Fibroblast of lung (primary cell): ENCODE data around the gene ETNPPL. TPM values are rescaled to one million over a fixed set of nuclear protein-coding genes. Genes with fewer than 3 reads are reported as not detected.

Experiments
- DNase-seq, 2 donors: peaks; one replicate each; pipeline versions ENCODE4 v3.0.0 to v3.0.0-alpha.2; 2010; ENCODE audit warnings: low read depth in 2 of 2
- H2AFZ ChIP-seq: 2 replicates; pipeline ENCODE4 v1.5.1; 2012; ENCODE audit warnings: low read length, control low read depth, inconsistent platforms
- H3K27ac ChIP-seq: 2 replicates; pipeline ENCODE4 v1.5.1; 2011; ENCODE audit warnings: low read length, control low read depth; ENCODE audit not compliant: insufficient read depth
- H3K27me3 ChIP-seq: 2 replicates; pipeline ENCODE4 v1.5.1; 2011; ENCODE audit warnings: mild to moderate bottlenecking, low read length; ENCODE audit not compliant: control insufficient read depth, insufficient read depth
- H3K36me3 ChIP-seq: 2 replicates; pipeline ENCODE4 v1.5.1; 2011; ENCODE audit warnings: low read length; ENCODE audit not compliant: control insufficient read depth, insufficient read depth
- H3K4me1 ChIP-seq: 2 replicates; pipeline ENCODE4 v1.5.1; 2011; ENCODE audit warnings: low read length; ENCODE audit not compliant: control insufficient read depth, insufficient read depth; ENCODE audit errors: extremely low read depth
- H3K4me2 ChIP-seq: 2 replicates; pipeline ENCODE4 v1.5.1; 2011; ENCODE audit warnings: low read length, control low read depth; ENCODE audit not compliant: insufficient read depth; ENCODE audit errors: extremely low read depth
- H3K4me3 ChIP-seq, 4 experiments: fragments of 200-600 bp in 1 of 4; sonication (generic) in 1 of 4; replicated peaks in 1 of 4; 2 replicates each; pipeline ENCODE4 v1.5.1; 2011 to 2016; ENCODE audit warnings: low read length in 4 of 4, low read depth in 3 of 4, mild to moderate bottlenecking in 3 of 4, control low read depth in 2 of 4, inconsistent platforms in 1 of 4, mixed read lengths in 1 of 4; ENCODE audit not compliant: insufficient read depth in 1 of 4; ENCODE audit errors: control extremely low read depth in 1 of 4
- H3K79me2 ChIP-seq: 2 replicates; pipeline ENCODE4 v1.5.1; 2012; ENCODE audit warnings: mild to moderate bottlenecking, low read length, inconsistent platforms; ENCODE audit not compliant: control insufficient read depth, insufficient read depth
- H3K9ac ChIP-seq: 2 replicates; pipeline ENCODE4 v1.5.1; 2011; ENCODE audit warnings: mild to moderate bottlenecking, low read length, control low read depth; ENCODE audit not compliant: insufficient read depth
- H3K9me3 ChIP-seq: 2 replicates; pipeline ENCODE4 v1.5.1; 2012; ENCODE audit warnings: low read depth, low read length; ENCODE audit not compliant: control insufficient read depth, insufficient read depth
- H4K20me1 ChIP-seq: 2 replicates; pipeline ENCODE4 v1.5.1; 2011; ENCODE audit warnings: low read length; ENCODE audit not compliant: control insufficient read depth, insufficient read depth; ENCODE audit errors: extremely low read depth
- CTCF ChIP-seq, 2 donors: IDR thresholded peaks in 1 of 2; conservative IDR thresholded peaks in 1 of 2; 1 replicate in 1 of 2; 2 replicates in 1 of 2; pipeline ENCODE4 v1.5.1; 2011 to 2012; ENCODE audit warnings: low read length in 2 of 2, control low read depth in 1 of 2, inconsistent platforms in 1 of 2, low read depth in 1 of 2, mild to moderate bottlenecking in 1 of 2
- EZH2 ChIP-seq: IDR thresholded peaks from 2 replicates; pipeline ENCODE4 v1.5.1; 2012; ENCODE audit warnings: low read length, control low read depth, mild to moderate bottlenecking; ENCODE audit errors: missing control alignments
- polyA plus RNA-seq, 2 donors: library from polyadenylated mRNA; depleted of rRNA in 1 of 2; stranded (reverse) in 1 of 2; unstranded in 1 of 2; fragments of >200 nt; gene quantifications; 2 replicates each; pipeline ENCODE4 v1.2.1, GENCODE V29; 2011 to 2012; ENCODE audit warnings: missing spikeins in 1 of 2
- total RNA-seq: library from RNA; depleted of rRNA; stranded (reverse); fragments of >200 nt; gene quantifications from 2 replicates; pipeline ENCODE4 v1.2.1, GENCODE V29; 2014

The ETNPPL gene
- total and polyA plus RNA-seq, 2 donors (not counting 1 experiment from before 2014, with no cell fraction given) = not detected

DNA sequence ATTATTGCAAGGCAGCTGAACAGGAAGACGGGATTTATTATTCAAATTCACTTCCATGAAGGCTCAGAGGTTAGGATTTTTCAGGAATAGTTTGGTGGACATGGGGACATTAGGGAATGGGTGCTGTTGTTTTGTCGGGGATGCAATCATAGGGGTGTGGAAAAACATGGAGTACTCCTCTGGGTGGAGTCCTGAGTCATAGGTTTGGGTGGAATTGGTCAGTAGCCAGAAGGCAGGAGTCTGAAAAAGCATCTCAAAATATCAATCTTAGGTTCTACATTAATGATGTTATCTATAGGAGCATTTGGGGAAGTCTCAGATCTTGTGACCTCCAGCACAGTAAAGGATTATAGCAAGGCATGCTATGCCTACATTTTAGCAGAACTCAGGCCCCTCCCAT is 14.5 kb upstream of the ETNPPL start:
- no peaks in the 10 kb centered on the region for H3K36me3 ChIP-seq
- no peak overlapping the region for H3K4me2 ChIP-seq
- no peak overlapping the region for H3K9ac ChIP-seq
- H3K4me3 ChIP-seq = no peak overlapping the region
- DNase-seq = no peak
- no peaks in the 10 kb centered on the region for H4K20me1 ChIP-seq
- no peaks in the 10 kb centered on the region for H3K27me3 ChIP-seq
- no peak overlapping the region for H3K27ac ChIP-seq
- H3K4me1 ChIP-seq = no peaks in the 10 kb centered on the region
- no peak overlapping the region for H2AFZ ChIP-seq
- H3K9me3 ChIP-seq = no peaks in the 10 kb centered on the region
- no peaks in the 10 kb centered on the region for H3K79me2 ChIP-seq
- TF ChIP-seq CTCF (conservative IDR thresholded peaks at IDR 0.05 in 1 of 2, IDR thresholded peaks at IDR 0.05 in 1 of 2; ENCODE audit: low read depth in 1 of 2, low read length in 2 of 2) (no peak), EZH2 (no peak)

DNA sequence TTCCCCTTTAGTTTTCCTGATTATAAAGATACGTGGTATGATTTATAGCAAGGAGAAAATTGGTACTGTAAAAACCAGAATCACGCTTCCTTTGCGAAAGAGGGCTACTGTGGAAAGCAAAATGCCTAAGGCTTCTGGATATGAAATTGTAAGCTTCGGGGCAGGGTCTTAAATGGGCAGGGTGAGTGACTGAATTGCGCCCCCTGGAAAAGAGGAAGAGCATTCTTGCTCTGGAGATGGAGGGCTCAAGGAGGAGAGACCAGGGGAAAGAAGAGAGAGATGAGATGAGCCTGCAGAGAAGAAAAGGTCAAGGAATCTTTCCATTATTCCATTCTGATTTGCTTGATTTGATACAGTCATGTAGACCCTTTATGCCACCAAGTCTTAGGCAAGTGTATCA is 13.1 kb upstream of the ETNPPL start:
- no peaks in the 10 kb centered on the region for H3K27me3 ChIP-seq

DNA sequence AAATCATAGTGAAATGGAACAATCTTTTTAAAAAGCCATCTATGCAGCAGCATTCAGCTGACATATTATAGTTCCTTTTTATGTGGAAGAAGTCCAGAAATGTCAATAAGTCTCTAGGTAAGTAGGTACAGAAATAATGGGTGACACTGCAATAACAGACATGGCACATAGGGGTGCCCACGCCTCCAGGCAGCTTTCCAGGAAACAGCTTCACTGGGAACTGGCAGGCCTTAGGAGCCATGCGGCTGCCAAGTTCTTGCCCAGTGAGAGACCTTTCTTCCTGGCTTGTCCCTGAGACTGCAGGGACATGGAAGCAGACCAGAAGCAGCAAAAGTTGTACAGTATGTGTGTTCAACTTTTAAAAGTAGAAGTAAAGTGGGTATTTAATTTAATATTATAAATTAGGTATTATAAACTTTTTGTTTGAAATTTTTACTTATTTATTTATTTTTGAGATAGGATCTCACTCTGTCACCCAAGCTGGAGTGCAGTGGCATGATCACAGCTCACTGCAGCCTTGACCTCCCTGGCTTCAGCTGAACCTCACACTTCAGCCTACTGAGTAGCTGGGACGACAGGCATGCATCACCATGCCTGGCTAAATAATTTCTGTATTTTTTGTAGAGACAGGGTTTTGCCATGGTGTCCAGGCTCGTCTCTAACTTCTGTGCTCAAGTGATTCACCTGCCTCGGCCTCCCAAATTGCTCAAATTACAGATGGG is 12.1 kb upstream of the ETNPPL start:
- Histone ChIP-seq H2AFZ (no peak overlapping the region), H3K4me2 (no peak overlapping the region), H3K9me3 (no peaks in the 10 kb centered on the region), H3K27me3 (no peaks in the 10 kb centered on the region), H3K4me3 (no peak overlapping the region), H3K4me1 (no peaks in the 10 kb centered on the region), H4K20me1 (no peaks in the 10 kb centered on the region), H3K27ac (no peak overlapping the region), H3K79me2 (no peaks in the 10 kb centered on the region), H3K36me3 (no peaks in the 10 kb centered on the region), H3K9ac (no peak overlapping the region)
- DNase-seq = no peak
- TF ChIP-seq CTCF (conservative IDR thresholded peaks at IDR 0.05 in 1 of 2, IDR thresholded peaks at IDR 0.05 in 1 of 2; ENCODE audit: low read depth in 1 of 2, low read length in 2 of 2) (no peak), EZH2 (no peak)

More for the DNA sequence above, 13.1 kb upstream of the ETNPPL start:
- Histone ChIP-seq H2AFZ (no peak overlapping the region), H3K36me3 (no peaks in the 10 kb centered on the region), H3K4me3 (no peak overlapping the region), H3K9me3 (no peaks in the 10 kb centered on the region), H4K20me1 (no peaks in the 10 kb centered on the region), H3K27ac (no peak overlapping the region), H3K9ac (no peak overlapping the region), H3K79me2 (no peaks in the 10 kb centered on the region), H3K4me1 (no peaks in the 10 kb centered on the region), H3K4me2 (no peak overlapping the region)
- DNase-seq = no peak
- no peak for TF ChIP-seq CTCF (conservative IDR thresholded peaks at IDR 0.05 in 1 of 2, IDR thresholded peaks at IDR 0.05 in 1 of 2; ENCODE audit: low read depth in 1 of 2, low read length in 2 of 2)
- no peak for TF ChIP-seq EZH2
